Motor neuron (in vitro differentiated cells): Measurements from ENCODE around the gene PLXNB2. TPM values are rescaled to one million over a fixed set of nuclear protein-coding genes. Genes with fewer than 3 reads are reported as not detected.
A peak's percentile ranks its signal among the peaks of the same experiment; 100 is the strongest.

Experiments used
- ATAC-seq, 8 experiments: fragments of 200-7000 bp; cut with Tn5 transposase; replicated peaks in 6 of 8; 2 replicates each; pipeline ENCODE4 v1.8.0; 2021; ENCODE audit warnings: mild to moderate bottlenecking in 8 of 8, moderate library complexity in 8 of 8
- H3K27ac ChIP-seq, 2 donors: fragments of 250-450 bp; sonication (Bioruptor Pico); 2 replicates each; pipeline ENCODE4 v1.9.0; 2021; ENCODE audit warnings: antibody characterized with exemption in 2 of 2, mild to moderate bottlenecking in 2 of 2, moderate library complexity in 1 of 2
- H3K4me1 ChIP-seq, 2 donors: fragments of 250-450 bp; sonication (Bioruptor Pico); replicated peaks in 1 of 2; 2 replicates each; pipeline ENCODE4 v1.6.1; 2021; ENCODE audit warnings: antibody characterized with exemption in 2 of 2, mild to moderate bottlenecking in 2 of 2, moderate library complexity in 1 of 2
- H3K4me3 ChIP-seq, 5 donors: fragments of 250-450 bp; sonication (Bioruptor Pico); 2 replicates each; pipeline ENCODE4 v1.9.0; 2021; ENCODE audit warnings: antibody characterized with exemption in 5 of 5, mild to moderate bottlenecking in 5 of 5, moderate library complexity in 4 of 5
- WGBS, 10 experiments: fragments of 450-650 bp; shearing (Covaris generic); methylation state at CpG; one replicate each; pipeline ENCODE4 v1.0.0; 2022; 5-methylcytosine and 5-hydroxymethylcytosine counted together
- in situ Hi-C, 9 experiments: fragments of 400-800 bp; cut with MboI; loops; one replicate each; pipeline ENCODE4 v1.15.0; 2021; ENCODE audit warnings: low sequenced_read_pairs in 9 of 9, low pct_unique_long_range_greater_than_20kb in 2 of 9; ENCODE audit not compliant: unreplicated experiment in 9 of 9
- total RNA-seq, 8 experiments: library from RNA; unstranded; fragments of 300-600 nt; gene quantifications; 2 replicates each; pipeline versions ENCODE4 v1.2.3 to v1.2.4, GENCODE V29; 2022

PLXNB2 gene
- total RNA-seq, 8 experiments from 2014 or later = 36.8 to 104 (median 59.6) TPM

GRCh38 chr22:50313600-50313999, 6.2 kb upstream of the PLXNB2 start:
- in situ Hi-C loops = no loop called here
- Histone ChIP-seq H3K27ac (no peak overlapping the region), H3K4me1 (peaks cover 23 to 26% of the 10 kb centered on the region in 2 donors), H3K4me3 (no peak overlapping the region)
- 80% methylated on average over 1 of the region's 17 CpGs; no CpG with 5 or more reads in 9 of the 10 experiments for WGBS, 10 experiments
- no peak for ATAC-seq

DNA sequence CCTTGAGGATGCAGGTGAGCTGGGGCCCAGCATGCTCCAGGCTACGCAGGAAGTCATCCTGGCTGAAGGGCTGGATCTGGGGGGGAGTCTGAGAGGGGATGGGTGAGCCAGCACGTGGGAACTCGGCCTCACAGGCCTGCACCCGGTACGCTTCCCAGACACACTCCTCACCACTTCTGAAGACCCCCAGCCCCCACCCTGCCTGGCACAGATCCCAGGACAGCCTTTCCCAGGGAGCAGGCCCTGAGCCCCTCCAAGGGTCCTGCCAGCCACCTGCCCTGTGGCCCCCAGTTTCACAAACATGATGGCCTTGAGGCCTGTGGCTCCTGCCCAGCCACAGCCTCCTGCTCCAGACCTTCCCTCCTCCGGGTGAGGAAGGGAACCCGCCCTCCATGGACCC, 5.6 kb upstream of the PLXNB2 start:
- in situ Hi-C loops = no loop called here

GRCh38 chr22:50312371-50312770, 4.9 kb upstream of the PLXNB2 start:
- in situ Hi-C loops = no loop called here
- Histone ChIP-seq H3K27ac (no peak overlapping the region), H3K4me3 (no peak overlapping the region), H3K4me1 (peaks cover 30 to 35% of the 10 kb centered on the region in 2 donors)
- no CpG with 5 or more reads among the region's 12 CpGs for WGBS, 10 experiments
- no peak for ATAC-seq

More for the DNA sequence above, 5.6 kb upstream of the PLXNB2 start:
- ATAC-seq = no peak
- Histone ChIP-seq H3K4me1 (peaks cover 27 to 32% of the 10 kb centered on the region in 2 donors), H3K4me3 (no peak overlapping the region), H3K27ac (no peak overlapping the region)
- WGBS, 10 experiments = no CpG with 5 or more reads among the region's 7 CpGs

- in situ Hi-C loops = no loop called here
- Histone ChIP-seq H3K4me1 (peaks cover 30 to 35% of the 10 kb centered on the region in 2 donors), H3K27ac (no peak overlapping the region), H3K4me3 (no peak overlapping the region)
- ATAC-seq = no peak
- WGBS, 10 experiments = 100% methylated on average over 1 of the region's 23 CpGs; no CpG with 5 or more reads in 8 of the 10 experiments
Observed at GRCh38 chr22:50311606-50312351, 4.3 kb upstream of the PLXNB2 start.

DNA sequence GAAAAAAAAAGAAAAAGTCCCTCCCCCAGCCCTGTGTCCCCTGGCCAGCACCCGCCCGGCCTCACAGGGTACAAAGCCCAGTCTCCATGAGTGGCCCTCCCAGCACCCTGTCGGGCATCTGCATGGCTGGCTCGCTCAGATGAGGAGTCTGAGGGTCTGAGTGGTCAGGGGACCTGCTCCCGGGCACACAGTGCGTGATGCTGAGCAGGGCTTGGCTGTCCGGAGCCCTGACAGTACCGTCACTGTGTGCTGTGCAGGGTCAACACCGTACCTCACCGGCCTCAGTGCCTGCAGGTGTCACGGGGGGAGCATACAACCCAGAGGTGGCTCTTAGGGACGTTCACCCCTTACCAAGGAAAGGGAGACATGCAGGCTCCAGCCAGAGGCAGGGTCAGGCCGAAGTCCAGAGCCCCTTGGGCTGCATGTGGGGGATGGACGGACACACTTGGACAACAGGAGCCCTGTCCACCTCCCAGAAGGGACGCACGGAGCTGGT, 3.6 kb upstream of the PLXNB2 start:
- no peak overlapping the region for H3K4me3 ChIP-seq
- in situ Hi-C loops = no loop called here
- peaks cover 30 to 35% of the 10 kb centered on the region in 2 donors for H3K4me1 ChIP-seq
- ATAC-seq = no peak
- WGBS, 10 experiments = 90 to 100% methylated on average over 2 of the region's 16 CpGs; no CpG with 5 or more reads in 8 of the 10 experiments
- H3K27ac ChIP-seq = no peak overlapping the region

- peak overlapping the region in 1 of 2 donors; percentile 84 for H3K27ac ChIP-seq
- 90 to 91% methylated on average over 6 to 11 of the region's 21 CpGs; no CpG with 5 or more reads in 8 of the 10 experiments for WGBS, 10 experiments
- in situ Hi-C loops = no loop called here
- no peak for ATAC-seq
- H3K4me3 ChIP-seq = no peak overlapping the region
- H3K4me1 ChIP-seq = peaks cover 37 to 41% of the 10 kb centered on the region in 2 donors
Observed at GRCh38 chr22:50310031-50310722, 2.7 kb upstream of the PLXNB2 start.

GRCh38 chr22:50309601-50309991, 2.1 kb upstream of the PLXNB2 start:
- peak overlapping the region in 1 of 5 donors; percentile 3 for H3K4me3 ChIP-seq
- peaks cover 40 to 42% of the 10 kb centered on the region in 2 donors for H3K4me1 ChIP-seq
- H3K27ac ChIP-seq = peak overlapping the region; percentile 24 to 84
- 67 to 100% (median 100%) methylated on average over 1 to 3 of the region's 7 CpGs; no CpG with 5 or more reads in 7 of the 10 experiments for WGBS, 10 experiments
- in situ Hi-C loops = no loop called here
- peak in 5 of 8 experiments; percentile 0 to 75 (median 69) for ATAC-seq

GRCh38 chr22:50308986-50309600, 1.6 kb upstream of the PLXNB2 start:
- H3K4me1 ChIP-seq = peaks cover 39 to 40% of the 10 kb centered on the region in 2 donors
- WGBS, 10 experiments = 30% methylated on average over 2 of the region's 9 CpGs; no CpG with 5 or more reads in 9 of the 10 experiments
- peak in 5 of 8 experiments; percentile 0 to 60 (median 45) for ATAC-seq
- in situ Hi-C loops = no loop called here
- peak overlapping the region in 1 of 5 donors; percentile 3 for H3K4me3 ChIP-seq
- H3K27ac ChIP-seq = peak overlapping the region; percentile 24 to 84

DNA sequence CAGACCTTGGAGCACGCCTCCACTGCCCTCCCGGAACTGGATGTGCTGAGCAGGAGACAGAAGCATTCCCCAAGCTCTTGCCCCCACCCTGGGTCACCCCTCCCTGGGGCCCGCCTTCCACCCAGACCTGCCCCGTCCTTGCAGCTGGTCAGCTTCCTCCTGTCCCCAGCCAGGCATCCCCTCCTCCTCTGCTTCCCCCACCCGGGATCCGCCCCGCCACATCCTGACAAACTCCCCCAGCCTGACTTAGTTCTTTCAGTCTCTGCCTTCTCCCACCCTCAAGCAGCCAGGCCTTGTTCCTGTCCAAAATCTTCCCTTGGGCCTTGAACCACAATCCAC, 1.1 kb upstream of the PLXNB2 start:
- ATAC-seq = peak in 5 of 8 experiments; percentile 5 to 24 (median 18)
- Histone ChIP-seq H3K4me3 (no peak overlapping the region), H3K4me1 (peaks cover 44% of the 10 kb centered on the region in 2 donors), H3K27ac (peak overlapping the region; percentile 24 to 84)
- in situ Hi-C loops = no loop called here
- WGBS, 10 experiments = no CpG with 5 or more reads among the region's 7 CpGs

DNA sequence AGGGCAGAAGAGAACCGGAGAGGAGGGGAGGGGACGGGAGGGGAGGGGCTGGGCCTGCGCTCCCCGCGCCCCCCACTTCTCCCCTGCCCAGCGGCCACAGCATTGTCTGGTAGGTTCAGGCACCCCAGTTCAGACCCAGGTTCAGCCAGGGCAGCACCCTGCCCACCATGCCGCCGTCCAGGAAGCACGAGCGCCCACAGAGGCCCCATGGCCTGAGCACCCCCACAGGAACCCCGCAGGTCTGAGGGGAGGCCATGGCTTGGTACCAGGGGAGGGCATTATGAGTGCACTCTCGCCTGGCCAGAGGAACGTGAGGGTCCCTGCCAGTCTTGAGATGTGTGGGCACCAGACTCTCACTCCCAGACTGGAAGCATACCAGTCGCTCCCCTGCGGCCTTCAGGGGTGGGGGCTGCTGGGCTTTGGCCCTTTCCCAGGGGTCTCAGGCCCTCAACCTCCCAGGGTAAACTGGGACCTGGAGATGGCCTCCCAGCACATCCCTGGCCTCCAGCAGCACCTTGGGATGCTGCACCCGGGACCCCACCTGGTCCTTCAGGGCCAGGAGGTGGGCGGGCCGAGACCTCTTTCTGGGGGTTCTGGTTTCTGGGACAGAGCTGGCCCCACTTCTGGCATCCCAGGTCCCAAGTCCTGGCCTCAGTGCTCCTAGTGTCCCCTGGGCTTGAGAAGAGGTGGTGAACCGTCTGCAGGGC, 597 bp upstream of the PLXNB2 start:
- Histone ChIP-seq H3K4me3 (peak overlapping the region in 1 of 5 donors; percentile 11), H3K4me1 (peaks cover 49% of the 10 kb centered on the region in 2 donors), H3K27ac (peak overlapping the region; percentile 24 to 84)
- 80 to 100% methylated on average over 1 to 2 of the region's 19 CpGs; no CpG with 5 or more reads in 8 of the 10 experiments for WGBS, 10 experiments
- peak in 4 of 8 experiments; percentile 0 to 3 (median 2) for ATAC-seq
- in situ Hi-C loops = no loop called here

GRCh38 chr22:50305923-50306566, 1.4 kb downstream of the PLXNB2 start:
- ATAC-seq = peak; percentile 7 to 54 (median 21)
- Histone ChIP-seq H3K27ac (peak overlapping the region; percentile 89 to 90), H3K4me1 (peaks cover 66 to 67% of the 10 kb centered on the region in 2 donors), H3K4me3 (peak overlapping the region; percentile 54 to 88 (median 80))
- in situ Hi-C loops = no loop called here
- 0 to 7% (median 0%) methylated on average over 1 to 4 of the region's 21 CpGs; no CpG with 5 or more reads in 5 of the 10 experiments for WGBS, 10 experiments

GRCh38 chr22:50305393-50305922, 2.0 kb downstream of the PLXNB2 start:
- H3K27ac ChIP-seq = peak overlapping the region; percentile 89 to 90
- 68 to 95% methylated on average over 3 of the region's 14 CpGs; no CpG with 5 or more reads in 8 of the 10 experiments for WGBS, 10 experiments
- H3K4me3 ChIP-seq = peak overlapping the region; percentile 54 to 88 (median 80)
- ATAC-seq = peak in 2 of 8 experiments; percentile 1 to 2
- peaks cover 72% of the 10 kb centered on the region in 2 donors for H3K4me1 ChIP-seq
- in situ Hi-C loops = no loop called here
